Measurements from ENCODE around the gene UBL5.

Gene UBL5

GRCh38 chr19:9792206-9793070, 35.3 kb upstream of the UBL5 start:
- H3K18ac ChIP-seq (ENCODE audit: low read depth in 1 of 2, low read length in 2 of 2) = peak overlapping the region; percentile 92 to 93
- H4K8ac ChIP-seq (ENCODE audit: low read length) = peak overlapping the region; percentile 87
- H4K91ac ChIP-seq (ENCODE audit: low read length) = peak overlapping the region; percentile 91
- H2BK12ac ChIP-seq (ENCODE audit: low read length in 2 of 2) = peak overlapping the region; percentile 45 to 84
- peak overlapping the region; percentile 93 for H2AFZ ChIP-seq (ENCODE audit: low read depth, low read length)
- peak overlapping the region; percentile 87 for H2BK120ac ChIP-seq (ENCODE audit: low read depth, low read length)
- H3K27ac ChIP-seq (ENCODE audit: low read length, poor library complexity, severe bottlenecking) = peak overlapping the region; percentile 93
- no peaks in the 10 kb centered on the region for H3K9me3 ChIP-seq (ENCODE audit: control insufficient read depth, low read length)
- no peaks in the 10 kb centered on the region for H3K36me3 ChIP-seq (ENCODE audit: control insufficient read depth in 1 of 2, insufficient read depth in 2 of 2, low read depth in 1 of 2, low read length in 2 of 2)
- H2BK5ac ChIP-seq (ENCODE audit: low read depth, low read length, poor library complexity, severe bottlenecking) = peak overlapping the region; percentile 89
- H3K27me3 ChIP-seq (ENCODE audit: control insufficient read depth in 1 of 2, insufficient read depth in 1 of 2, low read length in 2 of 2) = no peaks in the 10 kb centered on the region
- DNase-seq = peak; percentile 96
- H3K4me2 ChIP-seq (ENCODE audit: low read length, poor library complexity, severe bottlenecking) = peak overlapping the region; percentile 88
- H3K9ac ChIP-seq (ENCODE audit: low read length) = peak overlapping the region; percentile 93
- H3K14ac ChIP-seq (ENCODE audit: low read length in 2 of 2) = peak overlapping the region in 1 of 2 experiments; percentile 0
- 2% methylated on average over 69 of the region's 70 CpGs for WGBS
- peak overlapping the region; percentile 75 to 89 for H3K4me3 ChIP-seq (ENCODE audit: insufficient read depth in 1 of 2, low read depth in 1 of 2, low read length in 2 of 2)
- H3K79me1 ChIP-seq (replicated peaks; ENCODE audit: low read length, poor library complexity, severe bottlenecking) = peaks cover 4% of the 10 kb centered on the region
- peaks cover 3% of the 10 kb centered on the region for H3K4me1 ChIP-seq (ENCODE audit: control insufficient read depth, insufficient read depth, low read depth, low read length)
- H2AK5ac ChIP-seq (ENCODE audit: low read length, severe bottlenecking) = no peak overlapping the region
- H2BK15ac ChIP-seq (ENCODE audit: low read depth, poor library complexity, severe bottlenecking) = peak overlapping the region; percentile 67
- peak overlapping the region in 1 of 2 experiments; percentile 64 for H3K4ac ChIP-seq (ENCODE audit: low read depth in 1 of 2, low read length in 2 of 2)
- peak overlapping the region in 1 of 2 experiments; percentile 71 for H3K23ac ChIP-seq (ENCODE audit: low read length in 2 of 2)

- Histone ChIP-seq H3K79me1 (replicated peaks; ENCODE audit: low read length, poor library complexity, severe bottlenecking) (peaks cover 2% of the 10 kb centered on the region), H3K23ac (ENCODE audit: low read length in 2 of 2) (peak overlapping the region in 1 of 2 experiments; percentile 71), H2BK120ac (ENCODE audit: low read depth, low read length) (peak overlapping the region; percentile 87), H2BK5ac (ENCODE audit: low read depth, low read length, poor library complexity, severe bottlenecking) (no peak overlapping the region), H4K91ac (ENCODE audit: low read length) (peak overlapping the region; percentile 91), H3K4me1 (ENCODE audit: control insufficient read depth, insufficient read depth, low read depth, low read length) (peaks cover 3% of the 10 kb centered on the region), H3K36me3 (ENCODE audit: control insufficient read depth in 1 of 2, insufficient read depth in 2 of 2, low read depth in 1 of 2, low read length in 2 of 2) (no peaks in the 10 kb centered on the region), H2AK5ac (ENCODE audit: low read length, severe bottlenecking) (no peak overlapping the region), H2AFZ (ENCODE audit: low read depth, low read length) (peak overlapping the region; percentile 93), H2BK15ac (ENCODE audit: low read depth, poor library complexity, severe bottlenecking) (peak overlapping the region; percentile 65), H3K4me2 (ENCODE audit: low read length, poor library complexity, severe bottlenecking) (peak overlapping the region; percentile 88), H4K8ac (ENCODE audit: low read length) (peak overlapping the region; percentile 87), H3K18ac (ENCODE audit: low read depth in 1 of 2, low read length in 2 of 2) (peak overlapping the region; percentile 41 to 82), H3K9ac (ENCODE audit: low read length) (peak overlapping the region; percentile 93), H3K9me3 (ENCODE audit: control insufficient read depth, low read length) (no peaks in the 10 kb centered on the region), H3K14ac (ENCODE audit: low read length in 2 of 2) (peak overlapping the region in 1 of 2 experiments; percentile 0), H3K27me3 (ENCODE audit: control insufficient read depth in 1 of 2, insufficient read depth in 1 of 2, low read length in 2 of 2) (no peaks in the 10 kb centered on the region), H3K27ac (ENCODE audit: low read length, poor library complexity, severe bottlenecking) (peak overlapping the region; percentile 46), H3K4ac (ENCODE audit: low read depth in 1 of 2, low read length in 2 of 2) (peak overlapping the region in 1 of 2 experiments; percentile 64), H3K4me3 (ENCODE audit: insufficient read depth in 1 of 2, low read depth in 1 of 2, low read length in 2 of 2) (peak overlapping the region; percentile 64 to 89), H2BK12ac (ENCODE audit: low read length in 2 of 2) (peak overlapping the region; percentile 7 to 45)
- peak; percentile 72 for DNase-seq
- WGBS = 25% methylated on average over 31 of the region's 36 CpGs
These were observed 34.6 kb upstream of the UBL5 start for GRCh38 chr19:9793071-9793591.

- Histone ChIP-seq H3K27me3 (ENCODE audit: control insufficient read depth in 1 of 2, insufficient read depth in 1 of 2, low read length in 2 of 2) (no peaks in the 10 kb centered on the region), H3K36me3 (ENCODE audit: control insufficient read depth in 1 of 2, insufficient read depth in 2 of 2, low read depth in 1 of 2, low read length in 2 of 2) (no peaks in the 10 kb centered on the region), H2BK5ac (ENCODE audit: low read depth, low read length, poor library complexity, severe bottlenecking) (no peak overlapping the region), H3K9me3 (ENCODE audit: control insufficient read depth, low read length) (no peaks in the 10 kb centered on the region), H2AFZ (ENCODE audit: low read depth, low read length) (no peak overlapping the region), H2BK12ac (ENCODE audit: low read length in 2 of 2) (no peak overlapping the region), H3K14ac (ENCODE audit: low read length in 2 of 2) (no peak overlapping the region), H4K91ac (ENCODE audit: low read length) (no peak overlapping the region), H2BK120ac (ENCODE audit: low read depth, low read length) (no peak overlapping the region), H3K18ac (ENCODE audit: low read depth in 1 of 2, low read length in 2 of 2) (no peak overlapping the region), H3K27ac (ENCODE audit: low read length, poor library complexity, severe bottlenecking) (no peak overlapping the region), H3K9ac (ENCODE audit: low read length) (peak overlapping the region; percentile 77), H3K4ac (ENCODE audit: low read depth in 1 of 2, low read length in 2 of 2) (no peak overlapping the region), H2BK15ac (ENCODE audit: low read depth, poor library complexity, severe bottlenecking) (no peak overlapping the region), H3K23ac (ENCODE audit: low read length in 2 of 2) (no peak overlapping the region), H2AK5ac (ENCODE audit: low read length, severe bottlenecking) (no peak overlapping the region), H3K4me2 (ENCODE audit: low read length, poor library complexity, severe bottlenecking) (no peak overlapping the region), H3K4me3 (ENCODE audit: insufficient read depth in 1 of 2, low read depth in 1 of 2, low read length in 2 of 2) (no peak overlapping the region), H4K8ac (ENCODE audit: low read length) (no peak overlapping the region), H3K4me1 (ENCODE audit: control insufficient read depth, insufficient read depth, low read depth, low read length) (peaks cover 1% of the 10 kb centered on the region), H3K79me1 (replicated peaks; ENCODE audit: low read length, poor library complexity, severe bottlenecking) (peaks cover 2% of the 10 kb centered on the region)
- peak; percentile 92 for DNase-seq
- WGBS = 58% methylated on average over 5 of the region's 6 CpGs
These were observed 31.5 kb upstream of the UBL5 start for GRCh38 chr19:9796113-9796773.

- Histone ChIP-seq H2BK120ac (ENCODE audit: low read depth, low read length) (no peak overlapping the region), H2BK5ac (ENCODE audit: low read depth, low read length, poor library complexity, severe bottlenecking) (no peak overlapping the region), H3K4me1 (ENCODE audit: control insufficient read depth, insufficient read depth, low read depth, low read length) (no peaks in the 10 kb centered on the region), H3K4ac (ENCODE audit: low read depth in 1 of 2, low read length in 2 of 2) (no peak overlapping the region), H3K4me2 (ENCODE audit: low read length, poor library complexity, severe bottlenecking) (no peak overlapping the region), H4K91ac (ENCODE audit: low read length) (no peak overlapping the region), H2AFZ (ENCODE audit: low read depth, low read length) (no peak overlapping the region), H3K23ac (ENCODE audit: low read length in 2 of 2) (no peak overlapping the region), H3K18ac (ENCODE audit: low read depth in 1 of 2, low read length in 2 of 2) (no peak overlapping the region), H2BK12ac (ENCODE audit: low read length in 2 of 2) (no peak overlapping the region), H3K27ac (ENCODE audit: low read length, poor library complexity, severe bottlenecking) (no peak overlapping the region), H3K9ac (ENCODE audit: low read length) (no peak overlapping the region), H3K36me3 (ENCODE audit: control insufficient read depth in 1 of 2, insufficient read depth in 2 of 2, low read depth in 1 of 2, low read length in 2 of 2) (peaks cover 0 to 5% of the 10 kb centered on the region in 2 experiments), H4K8ac (ENCODE audit: low read length) (no peak overlapping the region), H3K27me3 (ENCODE audit: control insufficient read depth in 1 of 2, insufficient read depth in 1 of 2, low read length in 2 of 2) (no peaks in the 10 kb centered on the region), H3K14ac (ENCODE audit: low read length in 2 of 2) (no peak overlapping the region), H3K9me3 (ENCODE audit: control insufficient read depth, low read length) (no peaks in the 10 kb centered on the region), H3K4me3 (ENCODE audit: insufficient read depth in 1 of 2, low read depth in 1 of 2, low read length in 2 of 2) (no peak overlapping the region), H2AK5ac (ENCODE audit: low read length, severe bottlenecking) (no peak overlapping the region), H3K79me1 (replicated peaks; ENCODE audit: low read length, poor library complexity, severe bottlenecking) (peaks cover 2% of the 10 kb centered on the region), H2BK15ac (ENCODE audit: low read depth, poor library complexity, severe bottlenecking) (no peak overlapping the region)
- DNase-seq = no peak
- 92% methylated on average over 5 of the region's 5 CpGs for WGBS
These were observed 29.8 kb upstream of the UBL5 start for GRCh38 chr19:9797871-9798270.
